OCI-LY7 (cell line): Measurements from ENCODE around the gene STX12. TPM values are rescaled to one million over a fixed set of nuclear protein-coding genes. Genes with fewer than 3 reads are reported as not detected.

ENCODE experiments used
- BruUV-seq: library from RNA; stranded (reverse); fragments of 400-500 nt; replicated peaks from 2 replicates; lab custom pipeline; 2021; lab: Mats Ljungman, UMichigan
- CTCF ChIA-PET: fragments of 300-600 bp; sonication (Branson Sonifier 250); formaldehyde crosslinking; loops from one replicate; lab custom pipeline; 2022; ENCODE audit warnings: antibody characterized with exemption; ENCODE audit not compliant: unreplicated experiment; lab: Charles Lee
- POLR2A ChIA-PET: fragments of 300-600 bp; sonication (Branson Sonifier 250); formaldehyde crosslinking; loops from one replicate; lab custom pipeline; 2022; ENCODE audit warnings: antibody characterized with exemption; lab: Charles Lee
- DNase-seq: peaks from one replicate; pipeline ENCODE4 v3.0.0-alpha.2; 2015; ENCODE audit warnings: low spot score
- H2AFZ ChIP-seq: fragments of 200-600 bp; sonication (generic), shearing (Covaris generic); 2 replicates; pipeline ENCODE4 v1.6.1; 2014; ENCODE audit warnings: mild to moderate bottlenecking, antibody characterized with exemption, low read length, moderate library complexity
- H3K27ac ChIP-seq: fragments of 200-600 bp; sonication (generic); 2 replicates; pipeline ENCODE4 v1.5.1; 2014; ENCODE audit warnings: mixed run types, low read depth, mild to moderate bottlenecking, moderate library complexity, low read length, inconsistent platforms; ENCODE audit not compliant: poor library complexity, severe bottlenecking
- H3K36me3 ChIP-seq: fragments of 200-600 bp; sonication (generic); 2 replicates; pipeline ENCODE4 v1.6.1; 2014; ENCODE audit warnings: mild to moderate bottlenecking, antibody characterized with exemption, low read length, moderate library complexity, mixed read lengths; ENCODE audit not compliant: insufficient read depth
- H3K4me1 ChIP-seq: fragments of 200-600 bp; sonication (generic); 2 replicates; pipeline ENCODE4 v1.5.1; 2014; ENCODE audit warnings: mild to moderate bottlenecking, low read length; ENCODE audit not compliant: insufficient read depth, poor library complexity, severe bottlenecking
- H3K4me2 ChIP-seq: fragments of 200-600 bp; sonication (generic); 2 replicates; pipeline ENCODE4 v1.6.1; 2014; ENCODE audit warnings: mild to moderate bottlenecking, low read length
- H3K4me3 ChIP-seq: fragments of 200-600 bp; sonication (generic); 2 replicates; pipeline ENCODE4 v1.5.1; 2014; ENCODE audit warnings: mild to moderate bottlenecking, low read depth, low read length; ENCODE audit not compliant: poor library complexity, severe bottlenecking
- H3K79me2 ChIP-seq: fragments of 200-600 bp; sonication (generic); 2 replicates; pipeline ENCODE4 v1.6.1; 2016; ENCODE audit warnings: low read depth, mild to moderate bottlenecking, low read length, moderate library complexity, mixed read lengths; ENCODE audit not compliant: insufficient read depth
- H3K9me2 ChIP-seq: fragments of 200-600 bp; sonication (generic); 2 replicates; pipeline ENCODE4 v1.6.1; 2016; ENCODE audit warnings: mild to moderate bottlenecking, low read length, mixed read lengths; ENCODE audit not compliant: insufficient read depth
- H3K9me3 ChIP-seq: fragments of 200-600 bp; sonication (generic); 2 replicates; pipeline ENCODE4 v1.6.1; 2014; ENCODE audit warnings: mild to moderate bottlenecking, mixed run types, low read length, mixed read lengths
- H4K20me1 ChIP-seq: fragments of 200-600 bp; sonication (generic); 2 replicates; pipeline ENCODE4 v1.6.1; 2014; ENCODE audit warnings: mild to moderate bottlenecking, antibody characterized with exemption, low read length, moderate library complexity, mixed read lengths; ENCODE audit not compliant: insufficient read depth
- EZH2phosphoT487 ChIP-seq: fragments of 200-600 bp; sonication (generic); IDR thresholded peaks from 2 replicates; pipeline ENCODE4 v1.6.1; 2018; ENCODE audit warnings: low read depth, borderline replicate concordance, mild to moderate bottlenecking, mixed run types, antibody characterized with exemption, low read length, moderate library complexity, mixed read lengths
- intact Hi-C: fragments of 100-400 bp; cut with micrococcal nuclease; formaldehyde crosslinking; loops from one replicate; pipeline ENCODE4 v1.10.0; 2022; ENCODE audit not compliant: unreplicated experiment
- total RNA-seq, 2 experiments: library from RNA; depleted of rRNA in 1 of 2; stranded (reverse); fragments of >200 nt in 1 of 2; shearing (Covaris generic) in 1 of 2; gene quantifications; 2 replicates each; pipeline ENCODE4 v1.2.3, GENCODE V29; 2014 to 2022
- TF ChIP-seq, protein P1 (sequence below): fragments of 200-600 bp; sonication (generic); conservative IDR thresholded peaks from 2 replicates; pipeline ENCODE4 v1.5.1; 2014; ENCODE audit warnings: mild to moderate bottlenecking, antibody characterized with exemption, low read length, moderate library complexity, mixed read lengths

The STX12 gene
- total RNA-seq, 2 experiments from 2014 or later = 17.2 to 30.1 TPM

GRCh38 chr1:27725374-27726172 is 47.4 kb upstream of the STX12 start, which contains the start of gene FAM76A:
Gene FAM76A (plus strand): TSS chr1:27725961. CDS start chr1:27726081, 120 bp downstream.
- Histone ChIP-seq H3K27ac (peak within 1 kb of the TSS; percentile 45), H3K4me1 (peaks cover 19% of the 10 kb centered on the region), H3K4me2 (peak within 1 kb of the TSS; percentile 95), H3K79me2 (peaks cover 8% of the 10 kb centered on the region; the same call in 1 of the 2 replicates), H3K4me3 (peak within 1 kb of the TSS; percentile 85), H4K20me1 (no peaks in the 10 kb centered on the region), H3K9me3 (no peaks in the 10 kb centered on the region), H3K36me3 (peaks cover 19% of the 10 kb centered on the region; the same call in 1 of the 2 replicates), H2AFZ (peak within 1 kb of the TSS; percentile 91), H3K9me2 (no peaks in the 10 kb centered on the region)
- peak; percentile 100 for DNase-seq
- BruUV-seq = no TSS peak
- CTCF ChIA-PET = interaction anchor here (0.6 to 1.4 kb wide), 4 partner anchors 47 to 780 kb away, joined by 3 to 6 read pairs (median 3); partner anchors contain the start of gene STX12
- no peak for TF ChIP-seq EZH2phosphoT487
- TF ChIP-seq, protein P1, sequence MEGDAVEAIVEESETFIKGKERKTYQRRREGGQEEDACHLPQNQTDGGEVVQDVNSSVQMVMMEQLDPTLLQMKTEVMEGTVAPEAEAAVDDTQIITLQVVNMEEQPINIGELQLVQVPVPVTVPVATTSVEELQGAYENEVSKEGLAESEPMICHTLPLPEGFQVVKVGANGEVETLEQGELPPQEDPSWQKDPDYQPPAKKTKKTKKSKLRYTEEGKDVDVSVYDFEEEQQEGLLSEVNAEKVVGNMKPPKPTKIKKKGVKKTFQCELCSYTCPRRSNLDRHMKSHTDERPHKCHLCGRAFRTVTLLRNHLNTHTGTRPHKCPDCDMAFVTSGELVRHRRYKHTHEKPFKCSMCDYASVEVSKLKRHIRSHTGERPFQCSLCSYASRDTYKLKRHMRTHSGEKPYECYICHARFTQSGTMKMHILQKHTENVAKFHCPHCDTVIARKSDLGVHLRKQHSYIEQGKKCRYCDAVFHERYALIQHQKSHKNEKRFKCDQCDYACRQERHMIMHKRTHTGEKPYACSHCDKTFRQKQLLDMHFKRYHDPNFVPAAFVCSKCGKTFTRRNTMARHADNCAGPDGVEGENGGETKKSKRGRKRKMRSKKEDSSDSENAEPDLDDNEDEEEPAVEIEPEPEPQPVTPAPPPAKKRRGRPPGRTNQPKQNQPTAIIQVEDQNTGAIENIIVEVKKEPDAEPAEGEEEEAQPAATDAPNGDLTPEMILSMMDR = peak; percentile 74
- intact Hi-C loops = loop anchor here (1.0 to 5.0 kb wide), 2 partner anchors 47 to 105 kb away; partner anchors contain the start of genes PPP1R8 and STX12
- POLR2A ChIA-PET = interaction anchor here (0.6 to 1.3 kb wide), 11 partner anchors 24 to 363 kb away, joined by 3 to 7 read pairs (median 3); partner anchors contain the start of genes PPP1R8 and STX12

DNA sequence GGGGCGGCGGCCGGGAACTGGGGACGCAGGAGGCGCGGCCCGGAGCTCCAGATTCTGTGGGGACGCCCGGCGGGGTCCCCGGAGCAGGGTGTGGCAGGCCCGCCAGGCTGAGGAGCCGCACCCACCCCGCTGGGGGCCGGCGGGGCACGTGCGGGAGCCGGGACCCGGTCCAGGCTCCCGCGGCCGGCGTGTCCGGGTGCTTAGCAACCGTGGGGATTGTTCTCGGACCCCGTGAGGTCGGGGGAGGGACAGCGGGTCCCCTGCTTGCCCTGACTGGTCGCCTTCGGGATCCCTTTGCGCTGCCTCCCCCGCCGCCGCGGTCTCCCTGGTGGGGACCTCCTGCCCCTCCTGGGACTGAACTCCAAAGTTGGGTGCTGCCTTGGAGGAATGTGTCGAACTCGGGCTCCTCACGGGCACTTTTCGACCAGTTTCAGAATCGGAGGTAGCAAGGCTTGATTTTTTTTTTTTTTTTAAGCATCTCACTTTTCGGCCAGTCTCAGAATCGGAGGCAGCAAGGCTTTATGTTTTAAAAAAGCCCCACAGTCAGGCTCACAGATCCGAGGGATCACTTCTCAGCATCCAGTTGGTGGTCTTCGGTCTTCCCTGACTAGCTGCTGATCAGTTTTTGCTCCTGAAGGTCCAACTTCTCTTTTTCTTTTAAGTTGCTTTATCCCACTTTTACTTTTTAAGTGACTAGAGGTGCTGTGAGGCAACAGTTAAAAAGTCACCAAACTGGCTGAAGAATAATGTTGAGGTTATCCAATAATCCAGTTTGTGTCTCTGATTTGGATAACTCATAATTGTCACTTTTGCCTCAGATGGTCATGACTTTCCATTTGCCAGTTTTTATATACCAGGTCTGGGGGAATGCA is 46.6 kb upstream of the STX12 start:
- ChIA-PET CTCF (interaction anchor here (0.6 to 1.4 kb wide), 3 partner anchors 47 to 781 kb away, joined by 3 to 6 read pairs (median 3); partner anchors contain the start of gene STX12), POLR2A (interaction anchor here (0.6 to 1.3 kb wide), 6 partner anchors 25 to 343 kb away, joined by 3 to 6 read pairs (median 3); partner anchors contain the start of gene PPP1R8)
- H4K20me1 ChIP-seq = no peaks in the 10 kb centered on the region
- peak overlapping the region; percentile 81 for H2AFZ ChIP-seq
- no peaks in the 10 kb centered on the region for H3K9me3 ChIP-seq
- BruUV-seq = TSS peak; percentile 69
- peaks cover 8% of the 10 kb centered on the region; the same call in 1 of the 2 replicates for H3K79me2 ChIP-seq
- peak overlapping the region; percentile 85 for H3K4me3 ChIP-seq
- no peak for TF ChIP-seq EZH2phosphoT487
- TF ChIP-seq, protein P1 = no peak
- intact Hi-C loops = loop anchor here (5.0 kb wide), 1 partner anchor 46 kb away; the partner anchor contains the start of gene STX12
- no peaks in the 10 kb centered on the region for H3K9me2 ChIP-seq
- H3K36me3 ChIP-seq = peaks cover 20% of the 10 kb centered on the region; the same call in 1 of the 2 replicates
- peak overlapping the region; percentile 95 for H3K4me2 ChIP-seq
- peaks cover 19% of the 10 kb centered on the region for H3K4me1 ChIP-seq
- H3K27ac ChIP-seq = peak overlapping the region; percentile 45
- peak; percentile 61 for DNase-seq
